Measurements from ENCODE around the gene TLR10.

GRCh38 chr4:38738940-38739803 is 43.6 kb downstream of the TLR10 start:
- no peak for TF ChIP-seq CTCF (conservative IDR thresholded peaks at IDR 0.05; ENCODE audit: low read depth, low read length)
- TF ChIP-seq EZH2 (IDR thresholded peaks at IDR 0.05; ENCODE audit: borderline replicate concordance, low read depth, low read length, poor library complexity, severe bottlenecking) = no peak
